HCT116 (cell line): ENCODE measurements around the gene DYNLT2B.
"Not testable (repeated sequence)": the region's sequence is repeated elsewhere in the genome, so short reads cannot be mapped to it uniquely, and the experiment has no call there.

Experiments
- CBX3 ChIP-seq: IDR thresholded peaks from 2 replicates; pipeline ENCODE4 v1.6.1; 2012; ENCODE audit warnings: low read depth
- EZH2 ChIP-seq: fragments of 200-600 bp; sonication (generic); IDR thresholded peaks from 2 replicates; pipeline ENCODE4 v1.6.1; 2017; ENCODE audit warnings: antibody characterized with exemption, mixed run types
- EZH2phosphoT487 ChIP-seq: fragments of 200-600 bp; IDR thresholded peaks from 2 replicates; pipeline ENCODE4 v1.6.1; 2018; ENCODE audit warnings: antibody characterized with exemption, borderline replicate concordance
- FOSL1 ChIP-seq: IDR thresholded peaks from 2 replicates; pipeline ENCODE4 v1.6.1; 2012; ENCODE audit warnings: low read depth
- JUND ChIP-seq: IDR thresholded peaks from 2 replicates; pipeline ENCODE4 v1.6.1; 2012
- POLR2A ChIP-seq: IDR thresholded peaks from 2 replicates; pipeline ENCODE4 v1.7.0; 2011; ENCODE audit warnings: borderline replicate concordance; ENCODE audit not compliant: insufficient read depth, insufficient read length; ENCODE audit errors: extremely low read depth
- RAD21 ChIP-seq: IDR thresholded peaks from 2 replicates; pipeline ENCODE4 v1.6.1; 2012; ENCODE audit warnings: low read depth, mild to moderate bottlenecking
- REST ChIP-seq: IDR thresholded peaks from 2 replicates; pipeline ENCODE4 v1.6.1; 2012; ENCODE audit warnings: low read depth
- TCF7L2 ChIP-seq: IDR thresholded peaks from 2 replicates; pipeline ENCODE4 v1.7.0; 2011; ENCODE audit warnings: borderline replicate concordance, inconsistent platforms; ENCODE audit not compliant: insufficient read depth, insufficient read length; ENCODE audit errors: extremely low read depth
- YY1 ChIP-seq: IDR thresholded peaks from 2 replicates; pipeline ENCODE4 v1.6.1; 2011; ENCODE audit warnings: low read length, low read depth, moderate library complexity, mild to moderate bottlenecking; ENCODE audit not compliant: insufficient replicate concordance; ENCODE audit errors: extremely low read depth
- TF ChIP-seq, protein P1 (sequence below), 3 experiments: fragments of 200-600 bp in 1 of 3; sonication (generic) in 1 of 3; IDR thresholded peaks in 2 of 3; conservative IDR thresholded peaks in 1 of 3; 2 replicates each; pipeline ENCODE4 v1.5.1; 2012 to 2017; ENCODE audit warnings: low read depth in 2 of 3, low read length in 2 of 3, antibody characterized with exemption in 1 of 3, borderline replicate concordance in 1 of 3, control low read depth in 1 of 3, mild to moderate bottlenecking in 1 of 3, mixed read lengths in 1 of 3, mixed run types in 1 of 3, moderate library complexity in 1 of 3; ENCODE audit not compliant: insufficient read depth in 1 of 3

DNA sequence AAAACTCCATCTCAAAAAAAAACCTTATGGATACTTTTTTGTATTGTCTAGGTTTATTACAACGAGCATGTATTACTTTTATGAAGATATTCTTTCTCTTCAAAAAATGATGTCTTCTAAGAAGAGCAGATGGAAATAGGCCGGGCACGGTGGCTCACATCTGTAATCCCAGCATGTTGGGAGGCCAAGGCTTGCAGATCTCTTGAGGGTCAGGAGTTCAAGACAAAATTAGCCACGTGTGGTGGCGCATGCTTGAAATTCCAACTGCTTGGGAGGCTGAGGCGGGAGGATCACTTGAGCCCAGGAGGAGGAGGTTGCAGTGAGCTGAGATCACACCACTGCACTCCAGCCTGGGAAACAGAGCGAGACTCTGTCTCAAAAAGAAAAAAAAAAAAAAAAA lies 4.0 kb downstream of the DYNLT2B start:
- not testable (repeated sequence) for TF ChIP-seq POLR2A, REST, CBX3, YY1, EZH2, EZH2phosphoT487, FOSL1, TCF7L2, RAD21, JUND
- TF ChIP-seq, protein P1, sequence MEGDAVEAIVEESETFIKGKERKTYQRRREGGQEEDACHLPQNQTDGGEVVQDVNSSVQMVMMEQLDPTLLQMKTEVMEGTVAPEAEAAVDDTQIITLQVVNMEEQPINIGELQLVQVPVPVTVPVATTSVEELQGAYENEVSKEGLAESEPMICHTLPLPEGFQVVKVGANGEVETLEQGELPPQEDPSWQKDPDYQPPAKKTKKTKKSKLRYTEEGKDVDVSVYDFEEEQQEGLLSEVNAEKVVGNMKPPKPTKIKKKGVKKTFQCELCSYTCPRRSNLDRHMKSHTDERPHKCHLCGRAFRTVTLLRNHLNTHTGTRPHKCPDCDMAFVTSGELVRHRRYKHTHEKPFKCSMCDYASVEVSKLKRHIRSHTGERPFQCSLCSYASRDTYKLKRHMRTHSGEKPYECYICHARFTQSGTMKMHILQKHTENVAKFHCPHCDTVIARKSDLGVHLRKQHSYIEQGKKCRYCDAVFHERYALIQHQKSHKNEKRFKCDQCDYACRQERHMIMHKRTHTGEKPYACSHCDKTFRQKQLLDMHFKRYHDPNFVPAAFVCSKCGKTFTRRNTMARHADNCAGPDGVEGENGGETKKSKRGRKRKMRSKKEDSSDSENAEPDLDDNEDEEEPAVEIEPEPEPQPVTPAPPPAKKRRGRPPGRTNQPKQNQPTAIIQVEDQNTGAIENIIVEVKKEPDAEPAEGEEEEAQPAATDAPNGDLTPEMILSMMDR (IDR thresholded peaks at IDR 0.05 in 2 of 3, conservative IDR thresholded peaks at IDR 0.05 in 1 of 3; ENCODE audit: borderline replicate concordance in 1 of 3, insufficient read depth in 1 of 3, low read depth in 2 of 3, low read length in 2 of 3), result not testable (repeated sequence)
